ENCODE results near the gene CTNNB1.

The CTNNB1 gene

GRCh38 chr3:41224120-41224806, 25.0 kb downstream of the CTNNB1 start:
- TF ChIP-seq CTCF (IDR thresholded peaks at IDR 0.05; ENCODE audit: control extremely low read depth, extremely low read depth, low read depth, missing control alignments), result no peak
- ChIA-PET CTCF (interaction anchor here (1.4 to 2.2 kb wide), 5 partner anchors 9 to 15 kb away, joined by 3 to 13 read pairs (median 4); no protein-coding TSS in a partner anchor), POLR2A (no interaction called here)
- DNase-seq (ENCODE audit: extremely low spot score), result no peak

GRCh38 chr3:41234823-41235721, 35.8 kb downstream of the CTNNB1 start:
- TF ChIP-seq CTCF (IDR thresholded peaks at IDR 0.05; ENCODE audit: control extremely low read depth, extremely low read depth, low read depth, missing control alignments), result no peak
- POLR2A ChIA-PET, result no interaction called here
- DNase-seq (ENCODE audit: extremely low spot score), result no peak
- CTCF ChIA-PET, result interaction anchor here (1.5 to 2.2 kb wide), 5 partner anchors 10 to 41 kb away, joined by 3 to 8 read pairs (median 5); no protein-coding TSS in a partner anchor

- TF ChIP-seq CTCF (IDR thresholded peaks at IDR 0.05; ENCODE audit: control extremely low read depth, extremely low read depth, low read depth, missing control alignments), result no peak
- POLR2A ChIA-PET, result no interaction called here
- DNase-seq (ENCODE audit: extremely low spot score), result no peak
- CTCF ChIA-PET, result interaction anchor here (1.0 to 1.7 kb wide), 5 partner anchors 9 to 45 kb away, joined by 3 to 5 read pairs (median 4); no protein-coding TSS in a partner anchor
These were observed 36.9 kb downstream of the CTNNB1 start for GRCh38 chr3:41236228-41236627.

- ChIA-PET CTCF (interaction anchor here (1.1 to 1.4 kb wide), 2 partner anchors 12 to 37 kb away, joined by 3 to 5 read pairs; no protein-coding TSS in a partner anchor), POLR2A (no interaction called here)
- TF ChIP-seq CTCF (IDR thresholded peaks at IDR 0.05; ENCODE audit: control extremely low read depth, extremely low read depth, low read depth, missing control alignments), result no peak
- DNase-seq (ENCODE audit: extremely low spot score), result no peak
These were observed 38.6 kb downstream of the CTNNB1 start for GRCh38 chr3:41237907-41238306.

- no peak for DNase-seq (ENCODE audit: extremely low spot score)
- CTCF ChIA-PET, result interaction anchor here (0.8 to 2.0 kb wide), 2 partner anchors 11 to 25 kb away, joined by 4 read pairs; no protein-coding TSS in a partner anchor
- POLR2A ChIA-PET, result interaction anchor here (0.6 kb wide), 1 partner anchor 29 kb away, joined by 9 read pairs; no protein-coding TSS in a partner anchor
- TF ChIP-seq CTCF (IDR thresholded peaks at IDR 0.05; ENCODE audit: control extremely low read depth, extremely low read depth, low read depth, missing control alignments), result no peak
These were observed 40.3 kb downstream of the CTNNB1 start for GRCh38 chr3:41239587-41239986.

- POLR2A ChIA-PET, result no interaction called here
These were observed 41.9 kb downstream of the CTNNB1 start for GRCh38 chr3:41241161-41241560.

More at GRCh38 chr3:41241161-41241560, 41.9 kb downstream of the CTNNB1 start:
- TF ChIP-seq CTCF (IDR thresholded peaks at IDR 0.05; ENCODE audit: control extremely low read depth, extremely low read depth, low read depth, missing control alignments), result no peak
- CTCF ChIA-PET, result interaction anchor here (1.1 to 4.2 kb wide), 2 partner anchors 10 to 15 kb away, joined by 4 to 19 read pairs; no protein-coding TSS in a partner anchor
- no peak for DNase-seq (ENCODE audit: extremely low spot score)

Data from GM10248 (cell line).